ENCODE results near the gene NT5C2. TPM values are rescaled to one million over a fixed set of nuclear protein-coding genes. Genes with fewer than 3 reads are reported as not detected.
A peak's percentile ranks its signal among the peaks of the same experiment; 100 is the strongest.
"Not testable (repeated sequence)": the region's sequence is repeated elsewhere in the genome, so short reads cannot be mapped to it uniquely, and the experiment has no call there.

Gene NT5C2
- total and polyA plus RNA-seq, 2 of the 4 experiments (the other 2 are of a cell fraction): 60.0 to 65.1 TPM

- H2BK5ac ChIP-seq (ENCODE audit: low read depth, low read length, poor library complexity, severe bottlenecking): peak overlapping the region; percentile 81
- CTCF ChIA-PET: interaction anchor here (0.6 kb wide), 1 partner anchor 25 kb away, joined by 3 read pairs; no protein-coding TSS in a partner anchor
- intact Hi-C loops (cut with micrococcal nuclease): no loop called here
These were observed 49.0 kb downstream of the NT5C2 start for GRCh38 chr10:103144041-103144440.

GRCh38 chr10:103143641-103144040 lies 49.4 kb downstream of the NT5C2 start:
- WGBS, 2 experiments (ENCODE audit: extremely low coverage in 2 of 2, insufficient read length in 1 of 2): no CpG with 5 or more reads among the region's 3 CpGs
- H2AK9ac ChIP-seq (replicated peaks; ENCODE audit: low read depth, low read length, poor library complexity); H2AK5ac ChIP-seq (ENCODE audit: low read depth, low read length); POLR2A ChIA-PET (ENCODE audit: unreplicated experiment); H3K4ac ChIP-seq (ENCODE audit: low read depth, low read length); H4K8ac ChIP-seq (ENCODE audit: low read depth in 2 of 2, low read length in 2 of 2); H4K91ac ChIP-seq (ENCODE audit: insufficient read depth, low read depth, low read length); H3K14ac ChIP-seq (replicated peaks; ENCODE audit: low read depth, low read length); intact Hi-C loops (cut with micrococcal nuclease); H3K56ac ChIP-seq (ENCODE audit: extremely low read depth, insufficient read depth, low read length); H2BK20ac ChIP-seq (ENCODE audit: low read depth, low read length); DNase-seq; H3K23ac ChIP-seq (ENCODE audit: low read depth, low read length); H3K9ac ChIP-seq (ENCODE audit: low read depth, low read length); H2BK5ac ChIP-seq (ENCODE audit: low read depth, low read length, poor library complexity, severe bottlenecking); H3K18ac ChIP-seq (ENCODE audit: low read depth, low read length); H3K4me2 ChIP-seq (ENCODE audit: low read depth, low read length); H4K20me1 ChIP-seq (ENCODE audit: insufficient read depth, low read length); in situ Hi-C loops (cut with MboI; ENCODE audit: low sequenced_read_pairs); H3K4me3 ChIP-seq (ENCODE audit: insufficient read depth, low read depth, low read length); BruUV-seq (replicated peaks); dilution Hi-C loops (cut with HindIII; ENCODE audit: low sequenced_read_pairs, unreplicated experiment); H3K27me3 ChIP-seq (ENCODE audit: control insufficient read depth, insufficient read depth, low read length); H2BK120ac ChIP-seq (ENCODE audit: low read depth, low read length); H2AFZ ChIP-seq (replicated peaks; ENCODE audit: low read length, poor library complexity); H3K9me3 ChIP-seq (ENCODE audit: control insufficient read depth, insufficient read depth, low read length); H2BK15ac ChIP-seq (ENCODE audit: low read depth, low read length); ATAC-seq (ENCODE audit: low read depth): not testable (repeated sequence)
- H3K4me1 ChIP-seq (ENCODE audit: control insufficient read depth, insufficient read depth, low read length): peaks cover 17% of the 10 kb centered on the region
- peak overlapping the region; percentile 39; the same call in 1 of the 2 replicates for H4K5ac ChIP-seq (ENCODE audit: low read depth, low read length)
- CTCF ChIA-PET: interaction anchor here (0.6 kb wide), 1 partner anchor 24 kb away, joined by 3 read pairs; no protein-coding TSS in a partner anchor
- H3K27ac ChIP-seq (ENCODE audit: insufficient read depth, low read length): peak overlapping the region; percentile 29; the same call in 1 of the 2 replicates
- peaks cover 11% of the 10 kb centered on the region for H3K36me3 ChIP-seq (ENCODE audit: control insufficient read depth, insufficient read depth, low read length)
- peaks cover 10% of the 10 kb centered on the region for H3K9me1 ChIP-seq (ENCODE audit: insufficient read depth, low read length)
- peaks cover 23 to 61% of the 10 kb centered on the region in 2 experiments; a peak in 3 of 4 replicates for H3K79me1 ChIP-seq (ENCODE audit: low read depth in 1 of 2, low read length in 2 of 2)

More at GRCh38 chr10:103144041-103144440, 49.0 kb downstream of the NT5C2 start:
- Histone ChIP-seq H4K5ac (ENCODE audit: low read depth, low read length) (peak overlapping the region; percentile 63), H3K14ac (replicated peaks; ENCODE audit: low read depth, low read length) (no peak overlapping the region), H2AK5ac (ENCODE audit: low read depth, low read length) (0 out of 2 replicates have a peak overlapping the region, but pooled peaks have one; percentile 5), H2BK120ac (ENCODE audit: low read depth, low read length) (peak overlapping the region; percentile 23), H3K23ac (ENCODE audit: low read depth, low read length) (no peak overlapping the region), H3K27me3 (ENCODE audit: control insufficient read depth, insufficient read depth, low read length) (no peaks in the 10 kb centered on the region), H3K4ac (ENCODE audit: low read depth, low read length) (no peak overlapping the region; the same call in 1 of the 2 replicates), H4K20me1 (ENCODE audit: insufficient read depth, low read length) (no peaks in the 10 kb centered on the region), H2AK9ac (replicated peaks; ENCODE audit: low read depth, low read length, poor library complexity) (no peak overlapping the region), H2BK15ac (ENCODE audit: low read depth, low read length) (no peak overlapping the region), H3K27ac (ENCODE audit: insufficient read depth, low read length) (peak overlapping the region; percentile 29; the same call in 1 of the 2 replicates), H4K8ac (ENCODE audit: low read depth in 2 of 2, low read length in 2 of 2) (no peak overlapping the region; a peak in 1 of 4 replicates), H3K9me1 (ENCODE audit: insufficient read depth, low read length) (peaks cover 10% of the 10 kb centered on the region), H3K79me1 (ENCODE audit: low read depth in 1 of 2, low read length in 2 of 2) (peaks cover 23 to 63% of the 10 kb centered on the region in 2 experiments; a peak in 3 of 4 replicates), H3K9me3 (ENCODE audit: control insufficient read depth, insufficient read depth, low read length) (no peaks in the 10 kb centered on the region), H3K18ac (ENCODE audit: low read depth, low read length) (peak overlapping the region; percentile 84; the same call in 1 of the 2 replicates), H2BK20ac (ENCODE audit: low read depth, low read length) (0 out of 2 replicates have a peak overlapping the region, but pooled peaks have one; percentile 13), H3K4me1 (ENCODE audit: control insufficient read depth, insufficient read depth, low read length) (peaks cover 17% of the 10 kb centered on the region), H3K4me2 (ENCODE audit: low read depth, low read length) (no peak overlapping the region), H3K9ac (ENCODE audit: low read depth, low read length) (no peak overlapping the region), H2AFZ (replicated peaks; ENCODE audit: low read length, poor library complexity) (no peak overlapping the region), H3K4me3 (ENCODE audit: insufficient read depth, low read depth, low read length) (no peak overlapping the region), H3K56ac (ENCODE audit: extremely low read depth, insufficient read depth, low read length) (no peak overlapping the region), H4K91ac (ENCODE audit: insufficient read depth, low read depth, low read length) (no peak overlapping the region), H3K36me3 (ENCODE audit: control insufficient read depth, insufficient read depth, low read length) (peaks cover 11% of the 10 kb centered on the region)
- DNase-seq (no peak), ATAC-seq (ENCODE audit: low read depth) (no peak)
- no CpG with 5 or more reads among the region's 2 CpGs for WGBS, 2 experiments (ENCODE audit: extremely low coverage in 2 of 2, insufficient read length in 1 of 2)
- TF ChIP-seq SMC3 (IDR thresholded peaks at IDR 0.05; ENCODE audit: low read depth, low read length) (no peak), POLR2A (IDR thresholded peaks at IDR 0.05; ENCODE audit: low read depth, low read length) (no peak)
- in situ Hi-C loops (cut with MboI; ENCODE audit: low sequenced_read_pairs) (no loop called here), dilution Hi-C loops (cut with HindIII; ENCODE audit: low sequenced_read_pairs, unreplicated experiment) (no loop called here)
- POLR2A ChIA-PET (ENCODE audit: unreplicated experiment): no interaction called here
- no TSS peak for BruUV-seq (replicated peaks)

All from IMR-90 (cell line).